Duodenal mucosa (tissue), 2 donors: ENCODE measurements around the gene BAMBI.

Source experiments
- H3K27ac ChIP-seq: one replicate; pipeline ENCODE4 v1.7.0; 2013; ENCODE audit warnings: low read depth, low read length
- H3K27me3 ChIP-seq, 2 donors: one replicate each; pipeline ENCODE4 v1.7.0; 2013; ENCODE audit warnings: low read length in 2 of 2, control low read depth in 1 of 2; ENCODE audit not compliant: insufficient read depth in 2 of 2, control insufficient read depth in 1 of 2
- H3K36me3 ChIP-seq, 2 donors: one replicate each; pipeline ENCODE4 v1.7.0; 2013; ENCODE audit warnings: low read length in 2 of 2, control low read depth in 1 of 2; ENCODE audit not compliant: insufficient read depth in 2 of 2, control insufficient read depth in 1 of 2
- H3K4me1 ChIP-seq, 2 donors: one replicate each; pipeline ENCODE4 v1.7.0; 2013; ENCODE audit warnings: low read length in 2 of 2, control low read depth in 1 of 2; ENCODE audit not compliant: insufficient read depth in 2 of 2, control insufficient read depth in 1 of 2
- H3K4me3 ChIP-seq, 2 donors: one replicate each; pipeline ENCODE4 v1.7.0; 2013; ENCODE audit warnings: low read length in 2 of 2, low read depth in 1 of 2
- H3K9ac ChIP-seq, 2 donors: one replicate each; pipeline ENCODE4 v1.7.0; 2013; ENCODE audit warnings: low read length in 2 of 2, low read depth in 1 of 2
- H3K9me3 ChIP-seq, 2 donors: one replicate each; pipeline ENCODE4 v1.7.0; 2013; ENCODE audit warnings: low read length in 2 of 2, control low read depth in 1 of 2; ENCODE audit not compliant: control insufficient read depth in 1 of 2

The BAMBI gene

DNA sequence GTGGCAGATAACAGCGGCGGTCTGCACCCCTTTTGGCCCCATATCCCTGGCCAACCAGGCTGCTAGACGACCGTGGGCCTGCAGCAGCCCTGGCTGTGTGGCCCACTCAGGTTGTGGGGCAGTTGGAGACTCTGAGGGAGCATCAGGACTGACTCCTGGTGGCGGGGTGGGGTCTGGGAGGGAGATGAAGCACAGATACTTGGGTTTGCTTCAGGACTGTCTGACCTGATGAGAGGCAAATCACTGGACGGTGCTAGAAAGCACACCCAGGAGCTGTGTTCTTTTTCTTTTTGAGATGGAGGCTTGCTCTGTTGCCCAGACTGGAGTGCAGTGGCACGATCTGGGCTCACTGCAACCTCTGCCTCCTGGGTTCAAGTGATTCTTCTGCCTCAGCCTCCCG is 28.2 kb downstream of the BAMBI start:
- Histone ChIP-seq H3K4me3 (no peak overlapping the region), H3K9me3 (no peaks in the 10 kb centered on the region), H3K27ac (no peak overlapping the region), H3K9ac (no peak overlapping the region), H3K36me3 (no peaks in the 10 kb centered on the region), H3K27me3 (no peaks in the 10 kb centered on the region), H3K4me1 (no peaks in the 10 kb centered on the region)

DNA sequence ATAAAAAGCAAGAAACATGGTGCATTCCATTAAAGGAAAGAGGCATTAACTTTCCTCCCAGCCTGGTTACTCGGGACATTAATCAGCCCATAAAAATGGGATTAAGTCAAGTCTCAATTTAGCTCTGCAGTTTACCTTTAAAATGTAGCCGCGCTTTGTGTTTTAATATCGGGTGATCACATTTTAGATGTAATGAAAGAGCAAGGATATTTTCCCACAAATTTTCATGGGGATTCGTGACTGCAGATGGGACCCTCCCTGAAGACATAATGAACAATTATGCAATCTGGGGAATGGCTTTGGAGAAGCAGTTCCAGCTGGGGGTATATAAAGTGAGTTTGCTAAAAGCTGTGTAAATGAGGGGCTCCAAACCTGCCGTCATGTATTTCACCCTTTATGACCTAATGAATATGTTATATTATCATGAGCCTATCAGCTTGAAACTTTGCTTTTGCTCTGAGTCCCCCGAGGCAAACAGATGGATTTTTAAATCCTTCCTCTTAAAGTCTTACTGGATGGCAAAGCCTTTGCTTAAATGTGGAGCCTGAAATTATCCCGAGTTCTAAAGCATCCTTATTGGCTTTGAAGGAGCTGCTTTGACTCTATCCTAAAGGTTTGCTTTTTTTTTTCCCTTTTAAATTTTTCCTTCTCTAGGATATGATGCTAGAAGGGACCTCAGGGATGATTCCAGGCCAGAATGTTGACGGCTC is 31.8 kb downstream of the BAMBI start:
- Histone ChIP-seq H3K27ac (no peak overlapping the region), H3K27me3 (no peaks in the 10 kb centered on the region), H3K9me3 (no peaks in the 10 kb centered on the region), H3K9ac (no peak overlapping the region), H3K4me3 (no peak overlapping the region), H3K36me3 (no peaks in the 10 kb centered on the region), H3K4me1 (no peaks in the 10 kb centered on the region)

DNA sequence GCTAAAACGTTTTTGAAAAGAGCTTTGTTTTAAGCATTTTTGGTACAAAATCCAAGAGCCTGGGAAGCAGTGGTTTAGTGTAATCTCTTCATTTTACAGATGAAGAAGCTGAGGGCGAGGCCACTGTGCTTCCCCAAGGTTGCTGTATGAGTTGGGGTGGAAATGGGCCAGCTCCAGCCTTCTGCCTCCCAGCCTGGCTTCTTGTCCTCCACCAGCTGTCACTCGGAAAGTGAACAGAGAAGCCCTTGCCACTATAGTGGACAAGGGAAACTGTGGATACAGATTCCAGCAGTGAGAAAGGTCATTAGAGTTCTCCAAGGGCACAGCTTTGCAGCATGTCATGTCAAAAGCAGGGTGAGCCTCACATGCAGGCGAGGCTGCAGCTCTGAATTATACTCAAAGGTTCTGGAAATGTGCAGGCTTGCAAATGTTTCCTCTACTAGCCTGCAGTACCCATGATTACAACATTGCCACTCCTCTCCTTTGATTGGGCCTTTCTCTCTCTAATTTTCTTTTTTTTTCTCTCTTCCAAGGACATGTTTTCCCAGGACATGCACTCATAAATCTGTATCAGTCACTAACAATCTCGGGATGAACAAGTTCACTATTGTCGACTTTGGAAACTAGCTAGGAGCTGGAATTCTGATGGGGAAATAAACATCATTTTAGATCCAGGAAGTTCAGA is 33.0 kb downstream of the BAMBI start:
- Histone ChIP-seq H3K36me3 (no peaks in the 10 kb centered on the region), H3K4me1 (no peaks in the 10 kb centered on the region), H3K4me3 (no peak overlapping the region), H3K9ac (no peak overlapping the region), H3K9me3 (no peaks in the 10 kb centered on the region), H3K27ac (no peak overlapping the region), H3K27me3 (no peaks in the 10 kb centered on the region)

DNA sequence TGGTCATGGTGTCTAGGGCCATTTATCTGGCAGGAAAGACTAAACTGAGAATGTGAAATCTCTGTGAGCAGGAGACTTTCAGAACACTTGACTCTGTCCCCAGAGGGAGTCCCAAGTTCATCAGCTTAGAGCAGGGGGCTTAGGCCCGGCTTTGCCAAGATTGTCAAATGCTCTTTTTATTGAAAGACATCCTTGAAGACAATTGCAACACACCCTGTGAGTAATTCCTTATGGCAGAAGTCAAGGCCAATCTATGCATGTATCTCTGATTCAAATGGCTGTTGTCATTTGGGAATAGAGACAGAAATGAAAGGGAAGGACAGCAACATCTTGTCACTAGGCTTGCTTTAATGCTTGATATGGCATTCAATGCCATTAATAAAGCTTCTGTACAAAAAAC is 33.7 kb downstream of the BAMBI start:
- Histone ChIP-seq H3K4me3 (no peak overlapping the region), H3K9ac (no peak overlapping the region), H3K27me3 (no peaks in the 10 kb centered on the region), H3K36me3 (no peaks in the 10 kb centered on the region), H3K9me3 (no peaks in the 10 kb centered on the region), H3K4me1 (no peaks in the 10 kb centered on the region), H3K27ac (no peak overlapping the region)

DNA sequence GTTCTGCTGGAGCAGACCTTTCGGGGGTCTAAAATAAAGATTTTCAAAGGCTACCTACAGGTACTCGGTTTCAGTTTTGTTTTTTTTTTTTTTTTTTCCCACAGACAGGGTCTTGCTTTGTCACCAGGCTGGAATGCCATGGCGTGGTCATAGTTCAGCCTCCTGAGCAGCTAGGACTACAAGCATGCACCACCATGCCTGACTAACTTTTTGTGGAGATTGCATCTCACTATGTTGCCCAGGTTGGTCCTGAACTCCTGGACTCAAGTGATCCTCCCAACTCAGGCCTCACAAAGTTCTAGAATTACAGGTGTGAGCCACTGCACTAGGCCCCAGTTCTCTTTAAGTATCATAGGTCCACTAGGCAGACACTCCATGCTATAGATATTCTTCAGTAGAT is 34.5 kb downstream of the BAMBI start:
- Histone ChIP-seq H3K9ac (no peak overlapping the region), H3K36me3 (no peaks in the 10 kb centered on the region), H3K9me3 (no peaks in the 10 kb centered on the region), H3K27me3 (no peaks in the 10 kb centered on the region), H3K4me3 (no peak overlapping the region), H3K27ac (no peak overlapping the region), H3K4me1 (no peaks in the 10 kb centered on the region)

DNA sequence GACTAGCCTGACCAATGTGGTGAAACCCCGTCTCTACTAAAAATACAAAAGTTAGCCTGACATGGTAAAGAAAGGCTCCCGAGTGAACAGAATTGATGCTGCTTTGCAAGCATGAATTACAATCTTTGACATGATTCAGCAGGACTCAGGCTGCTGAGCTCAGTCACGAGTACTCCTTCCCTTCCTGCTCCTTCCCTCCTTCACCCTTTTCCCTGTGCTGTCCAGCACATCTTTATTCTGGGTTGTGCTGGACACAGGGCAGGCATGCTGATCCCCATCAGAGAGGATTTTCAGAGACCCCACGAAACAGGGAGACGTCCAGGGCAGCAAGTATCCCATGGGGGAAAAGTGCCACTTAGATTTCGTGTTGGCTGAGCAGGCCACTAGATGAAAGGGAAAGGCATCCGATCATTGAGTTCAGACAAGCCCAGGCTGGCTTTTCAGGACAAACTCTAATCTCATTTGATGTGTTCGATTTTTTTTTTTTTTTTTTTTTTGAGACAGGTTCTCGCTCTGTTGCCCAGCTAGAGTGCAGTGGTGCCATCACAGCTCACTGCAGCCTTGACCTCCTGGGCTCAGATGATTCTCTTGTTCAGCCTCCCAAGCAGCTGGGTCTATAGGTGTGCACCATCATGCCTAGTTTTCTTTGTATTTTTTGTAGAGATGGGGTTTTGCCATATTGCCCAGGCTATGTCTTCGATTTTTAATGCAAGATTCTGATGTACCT is 36.5 kb downstream of the BAMBI start:
- no peaks in the 10 kb centered on the region for H3K36me3 ChIP-seq
- no peak overlapping the region for H3K9ac ChIP-seq
- H3K4me3 ChIP-seq, result no peak overlapping the region
- H3K27me3 ChIP-seq, result no peaks in the 10 kb centered on the region
- no peaks in the 10 kb centered on the region for H3K4me1 ChIP-seq
- no peaks in the 10 kb centered on the region for H3K9me3 ChIP-seq
- H3K27ac ChIP-seq, result no peak overlapping the region

DNA sequence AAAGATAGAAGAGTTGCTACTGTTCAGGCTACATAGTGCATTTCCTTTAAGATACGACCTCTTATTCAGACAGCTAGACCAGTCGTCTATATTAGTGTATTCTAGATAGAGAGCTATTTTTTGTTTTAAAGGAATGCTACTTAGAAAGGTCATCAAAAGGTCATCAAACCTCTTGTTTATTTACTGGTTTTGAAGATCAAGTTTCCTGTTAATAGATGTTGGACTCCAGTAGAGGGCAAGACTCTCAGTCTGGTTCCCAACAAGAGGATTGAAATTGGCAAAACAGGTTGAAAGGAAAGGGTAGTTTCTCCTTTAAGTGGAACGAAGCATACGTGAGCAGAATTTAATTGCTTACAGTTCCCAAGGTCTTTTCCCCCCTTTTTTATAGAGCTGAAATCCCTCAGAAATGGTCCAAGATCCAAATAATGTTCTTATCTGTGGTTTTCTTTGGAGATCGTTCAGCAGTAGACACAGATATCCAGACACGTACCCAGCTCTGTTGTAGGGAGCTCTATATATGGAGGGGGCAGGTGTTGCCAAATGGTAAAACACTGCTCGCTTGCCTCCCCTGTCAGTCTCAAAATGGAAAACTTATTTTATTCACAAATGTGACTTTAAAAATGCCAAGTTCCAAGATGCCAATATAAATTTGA is 37.2 kb downstream of the BAMBI start:
- Histone ChIP-seq H3K9me3 (no peaks in the 10 kb centered on the region), H3K9ac (no peak overlapping the region), H3K27ac (no peak overlapping the region), H3K4me1 (no peaks in the 10 kb centered on the region), H3K36me3 (no peaks in the 10 kb centered on the region), H3K27me3 (no peaks in the 10 kb centered on the region), H3K4me3 (no peak overlapping the region)

DNA sequence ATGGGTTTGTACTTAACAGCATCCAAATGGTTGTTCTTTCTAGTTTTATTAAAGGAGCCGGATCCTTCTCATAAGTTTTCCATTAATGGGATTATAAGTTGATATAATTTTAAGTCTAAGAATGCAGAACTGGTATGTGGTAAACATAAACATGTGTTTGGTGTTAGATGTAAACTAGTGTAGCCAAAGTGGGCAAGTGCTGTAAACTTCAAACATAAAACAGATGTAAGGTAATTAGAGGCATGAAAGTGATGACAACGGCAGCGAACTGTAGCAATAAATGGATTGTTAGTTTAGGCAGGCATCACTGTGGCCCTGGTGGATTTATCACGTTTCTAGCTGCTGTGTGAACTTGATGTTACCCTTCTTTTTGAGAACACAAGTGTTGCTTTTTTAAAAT is 37.9 kb downstream of the BAMBI start:
- Histone ChIP-seq H3K36me3 (no peaks in the 10 kb centered on the region), H3K27me3 (no peaks in the 10 kb centered on the region), H3K9ac (no peak overlapping the region), H3K4me3 (no peak overlapping the region), H3K4me1 (no peaks in the 10 kb centered on the region), H3K27ac (no peak overlapping the region), H3K9me3 (no peaks in the 10 kb centered on the region)

DNA sequence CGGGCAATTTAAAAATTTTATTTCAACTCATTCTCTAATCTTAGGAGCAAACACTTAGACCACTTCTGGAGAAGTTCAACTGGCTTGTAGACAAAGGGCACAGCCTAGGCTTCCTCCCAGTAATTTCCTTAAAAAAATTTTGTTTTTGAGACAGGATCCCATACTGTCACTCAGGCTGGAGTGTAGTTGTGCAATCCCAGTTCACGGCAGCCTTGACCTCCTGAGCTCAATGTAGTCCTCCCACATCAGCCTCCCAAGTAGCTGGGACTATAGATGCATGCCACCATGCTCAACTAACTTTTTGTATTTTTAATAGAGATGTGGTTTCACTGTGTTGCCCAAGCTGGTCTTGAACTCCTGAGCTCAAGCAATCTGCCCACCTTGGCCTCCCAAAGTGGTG is 38.4 kb downstream of the BAMBI start:
- no peaks in the 10 kb centered on the region for H3K4me1 ChIP-seq
- no peaks in the 10 kb centered on the region for H3K36me3 ChIP-seq
- H3K27ac ChIP-seq, result no peak overlapping the region
- no peak overlapping the region for H3K4me3 ChIP-seq
- H3K9ac ChIP-seq, result no peak overlapping the region
- H3K9me3 ChIP-seq, result no peaks in the 10 kb centered on the region
- H3K27me3 ChIP-seq, result peaks cover 0 to under 1% of the 10 kb centered on the region in 2 donors

DNA sequence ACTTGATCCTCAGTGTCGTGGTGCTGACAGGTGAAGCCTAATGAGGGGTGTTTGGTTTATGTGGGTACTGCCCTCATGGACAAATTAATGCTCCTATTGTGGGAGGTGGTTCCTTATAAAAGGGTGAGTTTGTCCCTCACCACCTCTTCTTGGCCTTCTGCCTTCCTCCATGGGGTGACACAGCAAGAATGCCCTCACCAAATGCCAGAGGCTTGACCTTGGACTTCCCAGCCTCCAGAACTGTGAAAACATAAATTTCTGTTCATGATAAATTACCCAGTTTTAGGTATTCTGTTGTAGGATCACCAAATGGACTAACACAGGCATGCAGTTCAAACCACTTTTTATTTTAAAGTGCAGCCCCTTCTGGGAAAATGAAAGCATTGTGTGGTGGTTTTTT is 39.4 kb downstream of the BAMBI start:
- no peaks in the 10 kb centered on the region for H3K36me3 ChIP-seq

More for the DNA sequence above, 39.4 kb downstream of the BAMBI start:
- Histone ChIP-seq H3K9ac (no peak overlapping the region), H3K27ac (no peak overlapping the region), H3K4me1 (no peaks in the 10 kb centered on the region), H3K27me3 (peaks cover 7 to 10% of the 10 kb centered on the region in 2 donors), H3K9me3 (no peaks in the 10 kb centered on the region), H3K4me3 (no peak overlapping the region)
